HepG2 (cell line): ENCODE results near the gene RGS19. TPM values are rescaled to one million over a fixed set of nuclear protein-coding genes. Genes with fewer than 3 reads are reported as not detected.

Source experiments
- MEIS2 ChIP-seq: sonication (generic); formaldehyde crosslinking; IDR thresholded peaks from 2 replicates; pipeline ENCODE4 v1.9.0; 2021; ENCODE audit warnings: mild to moderate bottlenecking, missing genetic modification reagents
- NKX3-1 ChIP-seq: sonication (generic); formaldehyde crosslinking; IDR thresholded peaks from 2 replicates; pipeline ENCODE4 v1.5.0; 2020; ENCODE audit warnings: missing genetic modification reagents
- SP2 ChIP-seq: sonication (generic); formaldehyde crosslinking; IDR thresholded peaks from 2 replicates; pipeline ENCODE4 v1.5.1; 2020; ENCODE audit warnings: mild to moderate bottlenecking, missing genetic modification reagents
- ZBTB44 ChIP-seq: sonication (generic); formaldehyde crosslinking; IDR thresholded peaks from 2 replicates; pipeline ENCODE4 v1.4.0; 2020; ENCODE audit warnings: missing genetic modification reagents
- ZEB1 ChIP-seq: IDR thresholded peaks from 2 replicates; pipeline ENCODE4 v1.6.1; 2012; ENCODE audit warnings: mild to moderate bottlenecking, low read depth, inconsistent platforms; ENCODE audit not compliant: insufficient replicate concordance
- ZKSCAN8 ChIP-seq: IDR thresholded peaks from 2 replicates; pipeline ENCODE4 v1.6.1; 2016; ENCODE audit warnings: borderline replicate concordance, missing genetic modification reagents, missing compliant biosample characterization
- ZNF501 ChIP-seq: sonication (generic); formaldehyde crosslinking; IDR thresholded peaks from 2 replicates; pipeline ENCODE4 v1.5.1; 2020; ENCODE audit warnings: mild to moderate bottlenecking, moderate library complexity, missing genetic modification reagents
- polyA plus RNA-seq, 8 experiments: library from polyadenylated mRNA; depleted of rRNA in 3 of 8; stranded (reverse) in 7 of 8; unstranded in 1 of 8; fragments of >200 nt; fragmentation: Illumina TruSeq in 4 of 8; extraction: Trizol in 4 of 8; gene quantifications; 2 replicates each; pipeline versions ENCODE4 v1.2.1 to v1.2.3, GENCODE V29; 2011 to 2016; ENCODE audit warnings: low read depth in 4 of 8, missing spikeins in 1 of 8, mixed read lengths in 1 of 8; ENCODE audit not compliant: insufficient read depth in 1 of 8
- total RNA-seq, 5 experiments: library from RNA; depleted of rRNA; stranded (reverse); fragments of >200 nt; fragmentation: Illumina TruSeq; extraction: Trizol; gene quantifications; 2 replicates each; pipeline ENCODE4 v1.2.3, GENCODE V29; 2016; ENCODE audit warnings: low read depth in 1 of 5
- TF ChIP-seq, protein P1 (sequence below): sonication (generic); formaldehyde crosslinking; IDR thresholded peaks from 2 replicates; pipeline ENCODE4 v1.4.0; 2020; ENCODE audit warnings: mild to moderate bottlenecking, missing genetic modification reagents, borderline replicate concordance
- TF ChIP-seq, protein P2 (sequence below): sonication (generic); formaldehyde crosslinking; IDR thresholded peaks from 2 replicates; pipeline ENCODE4 v1.5.0; 2020; ENCODE audit warnings: mild to moderate bottlenecking, missing genetic modification reagents, borderline replicate concordance

Gene RGS19
- total and polyA plus RNA-seq, 2 of the 13 experiments (the other 11 are each of a cell fraction or from before 2014, with no cell fraction given): 10.7 to 11.9 TPM

DNA sequence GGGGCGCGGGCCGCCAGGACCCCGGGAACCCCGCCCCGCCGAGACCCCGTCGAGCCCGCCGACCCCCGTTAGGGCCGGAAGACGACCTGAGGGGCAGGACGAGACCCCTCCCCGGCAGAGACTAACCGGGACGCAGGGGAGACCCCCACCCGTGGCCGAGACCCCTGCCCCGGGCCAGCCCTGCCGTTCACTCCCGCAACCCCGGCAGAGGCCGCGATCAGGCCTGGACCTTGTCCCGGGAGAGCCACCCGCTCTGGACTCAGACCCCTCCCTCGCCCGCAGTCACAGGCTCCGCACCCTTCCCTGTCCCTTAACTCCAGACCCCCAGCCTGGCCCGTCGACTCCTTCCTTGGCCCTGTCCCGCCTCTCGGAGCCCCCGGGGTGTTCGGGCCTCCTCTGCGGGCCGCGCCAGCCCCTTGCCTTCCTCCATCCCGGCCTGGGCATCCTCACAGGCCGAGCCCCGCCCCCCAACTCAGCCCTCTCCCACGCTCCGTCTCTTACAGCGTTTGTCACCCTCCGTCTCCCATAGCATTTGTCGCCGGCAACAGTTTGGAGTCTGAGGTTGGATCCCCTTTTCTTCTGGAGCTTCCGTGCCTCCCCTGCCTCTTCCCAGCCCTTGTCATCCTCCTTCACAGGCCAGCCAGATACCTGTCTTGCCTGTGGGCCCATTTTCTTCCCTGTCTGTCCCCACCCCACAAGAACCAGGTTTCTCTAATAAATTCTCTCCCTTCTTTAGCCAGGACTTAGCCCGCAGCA lies 15.8 kb downstream of the RGS19 start (continued):
- TF ChIP-seq ZBTB44 (CRISPR knock-in tag): no peak
- no peak for TF ChIP-seq ZEB1
- TF ChIP-seq, protein P1, sequence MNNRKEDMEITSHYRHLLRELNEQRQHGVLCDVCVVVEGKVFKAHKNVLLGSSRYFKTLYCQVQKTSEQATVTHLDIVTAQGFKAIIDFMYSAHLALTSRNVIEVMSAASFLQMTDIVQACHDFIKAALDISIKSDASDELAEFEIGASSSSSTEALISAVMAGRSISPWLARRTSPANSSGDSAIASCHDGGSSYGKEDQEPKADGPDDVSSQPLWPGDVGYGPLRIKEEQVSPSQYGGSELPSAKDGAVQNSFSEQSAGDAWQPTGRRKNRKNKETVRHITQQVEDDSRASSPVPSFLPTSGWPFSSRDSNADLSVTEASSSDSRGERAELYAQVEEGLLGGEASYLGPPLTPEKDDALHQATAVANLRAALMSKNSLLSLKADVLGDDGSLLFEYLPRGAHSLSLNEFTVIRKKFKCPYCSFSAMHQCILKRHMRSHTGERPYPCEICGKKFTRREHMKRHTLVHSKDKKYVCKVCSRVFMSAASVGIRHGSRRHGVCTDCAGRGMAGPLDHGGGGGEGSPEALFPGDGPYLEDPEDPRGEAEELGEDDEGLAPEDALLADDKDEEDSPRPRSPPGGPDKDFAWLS (CRISPR knock-in tag): no peak
- no peak for TF ChIP-seq MEIS2
- no peak; the same call in 1 of the 2 replicates for TF ChIP-seq NKX3-1
- peak; percentile 89 for TF ChIP-seq ZNF501 (CRISPR knock-in tag)
- no peak for TF ChIP-seq ZKSCAN8
- TF ChIP-seq SP2 (CRISPR knock-in tag): no peak
- TF ChIP-seq, protein P2, sequence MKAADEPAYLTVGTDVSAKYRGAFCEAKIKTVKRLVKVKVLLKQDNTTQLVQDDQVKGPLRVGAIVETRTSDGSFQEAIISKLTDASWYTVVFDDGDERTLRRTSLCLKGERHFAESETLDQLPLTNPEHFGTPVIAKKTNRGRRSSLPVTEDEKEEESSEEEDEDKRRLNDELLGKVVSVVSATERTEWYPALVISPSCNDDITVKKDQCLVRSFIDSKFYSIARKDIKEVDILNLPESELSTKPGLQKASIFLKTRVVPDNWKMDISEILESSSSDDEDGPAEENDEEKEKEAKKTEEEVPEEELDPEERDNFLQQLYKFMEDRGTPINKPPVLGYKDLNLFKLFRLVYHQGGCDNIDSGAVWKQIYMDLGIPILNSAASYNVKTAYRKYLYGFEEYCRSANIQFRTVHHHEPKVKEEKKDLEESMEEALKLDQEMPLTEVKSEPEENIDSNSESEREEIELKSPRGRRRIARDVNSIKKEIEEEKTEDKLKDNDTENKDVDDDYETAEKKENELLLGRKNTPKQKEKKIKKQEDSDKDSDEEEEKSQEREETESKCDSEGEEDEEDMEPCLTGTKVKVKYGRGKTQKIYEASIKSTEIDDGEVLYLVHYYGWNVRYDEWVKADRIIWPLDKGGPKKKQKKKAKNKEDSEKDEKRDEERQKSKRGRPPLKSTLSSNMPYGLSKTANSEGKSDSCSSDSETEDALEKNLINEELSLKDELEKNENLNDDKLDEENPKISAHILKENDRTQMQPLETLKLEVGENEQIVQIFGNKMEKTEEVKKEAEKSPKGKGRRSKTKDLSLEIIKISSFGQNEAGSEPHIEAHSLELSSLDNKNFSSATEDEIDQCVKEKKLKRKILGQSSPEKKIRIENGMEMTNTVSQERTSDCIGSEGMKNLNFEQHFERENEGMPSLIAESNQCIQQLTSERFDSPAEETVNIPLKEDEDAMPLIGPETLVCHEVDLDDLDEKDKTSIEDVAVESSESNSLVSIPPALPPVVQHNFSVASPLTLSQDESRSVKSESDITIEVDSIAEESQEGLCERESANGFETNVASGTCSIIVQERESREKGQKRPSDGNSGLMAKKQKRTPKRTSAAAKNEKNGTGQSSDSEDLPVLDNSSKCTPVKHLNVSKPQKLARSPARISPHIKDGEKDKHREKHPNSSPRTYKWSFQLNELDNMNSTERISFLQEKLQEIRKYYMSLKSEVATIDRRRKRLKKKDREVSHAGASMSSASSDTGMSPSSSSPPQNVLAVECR (CRISPR knock-in tag): no peak; the same call in none of the 2 replicates
